Measurements from ENCODE around the gene CRB3.
"Not testable (repeated sequence)": the region's sequence is repeated elsewhere in the genome, so short reads cannot be mapped to it uniquely, and the experiment has no call there.

CRB3 gene, protein sequence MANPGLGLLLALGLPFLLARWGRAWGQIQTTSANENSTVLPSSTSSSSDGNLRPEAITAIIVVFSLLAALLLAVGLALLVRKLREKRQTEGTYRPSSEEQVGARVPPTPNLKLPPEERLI

GRCh38 chr19:6464070-6464873 is at the start of gene CRB3:
TSS of gene CRB3 (plus strand) at chr19:6464271. CDS start at chr19:6464702, 431 bp downstream.
- no peak for DNase-seq (ENCODE audit: low spot score)

DNA sequence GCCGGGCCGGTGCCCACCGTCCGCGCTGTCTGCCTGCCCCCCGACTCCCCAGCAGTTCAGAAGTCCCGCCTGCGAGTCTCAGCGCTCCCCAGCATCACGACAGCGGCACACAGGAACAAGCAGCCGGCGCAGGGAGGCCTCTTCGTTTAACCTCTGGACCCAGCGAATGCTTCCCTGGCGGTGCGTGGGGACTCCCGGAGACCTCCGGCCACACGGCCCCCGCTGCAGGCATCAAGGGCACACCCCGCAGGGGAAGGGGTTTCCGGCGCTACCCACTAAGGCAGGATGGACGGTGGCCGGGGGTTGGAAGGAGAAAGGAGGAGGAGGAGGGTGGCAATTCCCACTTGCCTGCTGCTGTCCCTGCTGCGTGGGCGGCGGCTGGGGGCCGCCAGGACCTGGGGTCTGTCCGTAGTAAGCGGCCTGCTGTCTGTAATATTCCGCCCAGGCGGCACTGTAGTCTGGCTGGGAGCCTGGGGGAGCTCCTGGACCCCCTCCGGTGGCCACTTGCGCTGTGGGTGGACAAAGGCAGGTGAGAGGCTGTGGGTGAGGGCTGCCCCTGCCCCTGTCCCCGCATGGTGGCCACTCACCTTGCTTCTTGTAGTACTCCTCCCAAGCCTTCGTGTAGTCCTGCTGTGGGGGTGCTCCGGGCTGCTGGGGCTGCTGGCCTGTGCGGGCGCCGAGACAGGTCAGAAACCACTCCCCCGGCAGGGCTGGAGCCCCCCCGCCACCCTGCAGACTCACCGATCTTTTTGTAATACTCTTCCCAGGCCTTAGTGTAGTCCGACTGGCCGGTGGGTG is 49.1 kb upstream of the CRB3 start:
- no peak for DNase-seq (ENCODE audit: low spot score)

DNA sequence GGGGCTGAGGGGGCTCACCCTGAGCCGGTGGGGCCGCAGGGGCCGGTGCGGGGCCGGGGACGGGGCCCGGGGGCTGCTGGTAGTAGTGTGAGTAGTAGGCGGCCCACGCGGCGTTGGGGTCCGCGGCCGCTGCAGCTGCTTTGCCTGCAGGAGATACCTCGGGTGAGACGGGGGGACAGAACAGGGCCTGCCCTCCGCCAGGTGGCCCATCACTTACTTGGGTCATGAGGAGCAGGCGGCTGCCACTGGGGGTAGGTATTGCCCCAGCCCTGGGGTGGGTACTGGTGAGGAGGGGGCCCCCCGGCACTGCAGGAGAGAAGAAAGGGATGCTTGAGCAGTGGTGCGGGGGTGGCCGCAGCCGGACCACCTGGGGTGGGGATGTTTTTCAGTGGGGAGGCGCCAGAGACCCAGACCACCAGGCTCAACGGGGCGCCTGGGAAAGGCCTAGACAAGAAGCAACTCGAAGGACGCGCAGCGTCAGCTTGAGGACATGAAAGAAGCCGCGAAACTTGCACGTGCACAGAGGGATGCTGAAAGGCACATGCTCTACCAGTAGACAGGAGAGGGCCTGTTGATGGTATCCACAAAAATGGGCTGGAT is 48.4 kb upstream of the CRB3 start:
- no peak for DNase-seq (ENCODE audit: low spot score)

DNA sequence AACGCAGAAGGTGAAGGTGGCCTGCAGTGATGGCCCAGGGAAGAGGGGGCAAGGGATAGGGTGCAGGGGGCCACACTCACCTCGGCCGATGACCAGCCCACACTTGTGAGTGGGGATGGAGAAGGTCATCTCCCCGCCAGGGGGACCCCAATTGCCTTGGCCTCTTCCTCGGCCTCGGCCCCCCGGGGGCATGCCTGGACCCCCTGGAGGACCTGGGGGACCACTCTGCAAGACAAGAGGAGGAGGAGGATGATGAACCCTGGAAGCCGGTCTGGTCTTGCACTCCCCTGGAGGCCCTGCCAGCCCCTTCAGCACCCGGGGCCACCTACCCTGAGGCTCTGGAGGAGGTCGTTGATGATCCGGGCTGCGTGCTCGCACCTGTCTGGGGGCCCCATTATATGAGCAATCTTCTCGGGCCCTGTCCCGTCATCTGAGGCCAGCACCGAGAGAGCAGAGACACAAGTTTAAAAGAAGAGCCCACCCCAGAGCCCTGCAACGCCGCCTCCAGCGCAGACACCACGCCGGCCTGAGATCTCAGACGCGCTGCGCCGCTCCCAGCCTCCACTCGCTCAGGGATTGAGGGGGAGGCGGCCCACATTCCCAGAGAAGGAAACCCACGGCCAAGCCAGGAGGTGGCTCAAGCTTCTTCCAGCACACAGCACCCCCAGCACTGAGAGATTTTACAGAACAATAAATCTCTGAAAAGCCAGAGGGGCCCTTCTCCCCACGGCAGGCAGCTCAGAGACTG is 47.2 kb upstream of the CRB3 start:
- no peak for DNase-seq (ENCODE audit: low spot score)

DNA sequence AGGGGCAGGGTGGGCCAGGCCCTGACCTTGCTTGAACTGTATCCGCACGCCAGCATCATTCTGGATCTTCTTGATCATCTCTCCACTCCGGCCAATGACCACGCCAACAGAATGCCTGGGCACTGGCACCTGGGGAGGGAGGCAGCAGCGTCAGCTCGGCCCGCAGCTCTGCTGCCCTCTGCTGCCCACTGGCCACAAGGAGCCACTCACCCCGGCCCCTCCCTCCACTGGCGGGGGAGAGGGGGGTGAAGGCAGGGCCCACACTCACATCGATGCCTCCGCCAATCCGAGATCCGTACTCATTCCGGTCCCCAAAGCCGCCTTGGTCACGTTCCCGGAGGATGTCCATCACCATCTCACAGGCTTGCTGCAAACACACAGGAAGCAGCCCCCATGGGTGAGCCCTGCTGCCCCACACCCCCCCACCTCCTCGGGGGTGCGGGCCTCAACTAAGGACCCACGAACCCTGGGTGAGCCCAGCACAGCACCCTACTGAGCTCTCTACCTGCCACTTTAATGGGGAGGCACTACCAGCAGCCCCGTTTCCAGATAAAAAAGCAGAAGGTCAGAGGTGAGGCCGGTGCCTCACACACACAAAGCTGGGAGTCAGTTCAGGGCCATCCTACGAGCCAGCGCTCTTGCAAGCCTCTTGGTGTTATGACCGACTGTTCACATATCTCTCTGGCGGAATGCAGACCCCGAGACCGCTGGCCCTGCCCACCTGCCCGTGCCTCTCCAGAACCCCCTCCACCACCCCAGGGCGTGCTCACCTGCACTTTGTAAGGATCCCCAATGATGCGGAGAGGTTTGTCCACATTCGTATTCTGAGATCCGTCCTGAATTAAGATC is 46.1 kb upstream of the CRB3 start:
- peak; percentile 43 for DNase-seq (ENCODE audit: low spot score)

- DNase-seq (ENCODE audit: low spot score): no peak
Observed at GRCh38 chr19:6418562-6418932, 45.5 kb upstream of the CRB3 start.

DNA sequence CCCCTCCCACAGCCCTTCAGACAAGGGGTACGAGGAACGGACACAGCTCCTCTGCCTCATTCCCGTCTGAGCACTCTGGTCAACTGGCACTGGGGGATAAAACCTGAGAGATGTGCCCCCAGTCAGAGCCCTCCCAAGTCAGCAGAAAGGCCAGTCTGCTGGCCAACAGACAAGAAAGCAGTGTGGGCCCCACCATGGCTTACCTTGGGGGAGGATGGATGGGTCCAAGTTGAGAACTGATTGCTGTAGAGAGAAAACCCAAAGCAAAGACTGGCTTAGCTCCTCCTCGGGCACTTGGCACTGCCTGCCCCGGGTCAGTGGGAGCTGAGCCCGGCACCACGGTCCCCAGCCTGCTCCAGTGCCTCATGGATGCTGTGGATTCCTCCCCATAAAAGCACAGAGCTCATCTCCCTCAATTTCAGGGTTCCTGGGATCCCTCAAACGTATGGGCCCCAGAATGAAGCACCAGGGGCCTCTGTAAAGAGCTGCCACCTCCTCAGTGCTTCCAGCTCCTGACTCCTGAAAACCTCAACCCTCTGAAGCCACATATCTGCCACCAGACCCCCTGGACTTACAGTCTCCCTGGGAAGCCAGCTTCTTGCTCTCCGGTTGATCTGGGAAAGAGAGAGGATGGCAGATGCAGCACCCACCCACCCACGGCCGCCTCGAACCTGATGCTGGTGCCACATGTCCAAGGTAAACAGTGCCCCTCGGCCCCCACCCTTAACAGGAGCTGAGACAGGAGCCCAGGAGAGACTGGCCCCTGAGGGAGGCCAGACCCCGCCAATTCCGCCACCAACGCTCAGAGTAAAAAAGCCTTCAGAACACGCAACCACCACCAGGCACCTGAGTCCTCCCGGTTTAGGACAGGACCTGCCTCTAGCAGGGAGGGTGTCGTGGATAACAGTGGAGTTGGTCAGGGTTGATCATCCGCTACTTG is 42.7 kb upstream of the CRB3 start:
- no peak for DNase-seq (ENCODE audit: low spot score)

DNA sequence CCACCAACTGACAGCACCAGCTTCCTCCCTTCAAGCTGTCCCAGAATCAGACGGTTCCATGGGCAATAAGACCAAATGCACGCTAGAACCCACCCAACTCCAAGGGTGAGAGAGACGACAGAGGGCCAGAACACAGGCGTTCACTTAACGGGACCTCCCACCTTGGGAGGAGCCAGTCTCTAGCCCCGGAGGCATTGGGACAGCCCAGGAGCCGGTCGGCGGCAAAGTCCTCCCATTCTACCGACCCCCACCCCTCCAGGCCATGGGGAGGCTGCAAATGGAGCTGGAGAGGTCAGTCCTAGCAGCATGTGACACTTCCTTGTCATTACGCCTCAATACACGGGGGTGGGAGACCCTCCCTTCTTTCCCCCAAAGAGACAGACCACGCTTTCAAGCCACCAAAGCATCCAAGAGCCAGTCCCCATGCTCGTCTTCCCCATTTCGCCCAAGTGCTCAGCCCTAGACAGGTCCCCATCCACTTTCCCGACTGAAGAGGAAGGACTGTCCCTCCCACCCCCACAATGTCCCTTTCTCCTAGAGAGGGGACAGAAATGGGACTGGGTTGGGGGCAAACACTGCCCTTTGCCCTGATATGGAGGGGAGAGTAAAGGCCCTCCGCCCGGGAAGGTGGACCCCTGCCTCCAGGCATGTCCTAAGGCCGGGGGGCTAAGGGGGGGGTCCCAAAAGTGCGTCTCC is 40.4 kb upstream of the CRB3 start:
- DNase-seq (ENCODE audit: low spot score): no peak

DNA sequence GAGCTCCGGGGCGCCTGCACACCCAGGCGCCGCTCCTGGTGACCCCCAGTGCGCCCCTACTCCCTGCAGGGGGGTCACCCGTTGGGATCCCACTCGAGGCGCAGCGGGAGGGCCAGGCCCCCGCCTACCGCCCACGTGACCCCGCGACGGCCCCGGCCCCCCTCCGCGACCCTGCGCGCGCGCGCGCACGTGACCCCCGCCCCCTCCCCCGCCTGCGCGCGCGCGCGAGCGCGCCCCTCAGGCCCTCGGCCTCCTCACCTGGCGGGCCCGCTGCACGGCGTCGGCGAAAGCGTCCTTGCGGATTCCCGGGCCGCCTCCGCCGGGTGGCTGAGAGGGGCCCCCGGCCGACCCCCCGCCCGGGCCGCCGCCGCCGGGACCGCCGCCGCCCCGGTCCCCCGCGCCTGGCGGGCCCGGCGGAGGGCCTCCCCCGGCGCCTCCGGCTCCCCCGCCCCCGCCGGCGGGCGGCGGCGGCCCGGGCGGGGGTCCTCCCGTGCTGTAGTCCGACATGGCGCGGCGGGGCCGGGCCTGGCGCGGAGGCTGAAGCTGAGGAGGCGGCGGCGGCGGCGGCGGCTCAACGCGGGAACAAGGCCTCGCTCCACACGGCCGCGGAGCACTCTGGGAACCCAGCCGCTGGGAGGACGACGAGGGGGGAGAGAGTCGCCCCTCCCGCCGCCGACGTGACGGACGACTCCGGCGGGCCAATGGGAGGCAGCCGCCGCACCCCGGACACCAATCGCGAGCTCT is 39.7 kb upstream of the CRB3 start, which contains the start of gene KHSRP:
KHSRP (minus strand) TSS at position 617 of the 744 bp plus-strand sequence; CDS start at position 507, 110 bp downstream.
- DNase-seq (ENCODE audit: low spot score): peak; percentile 11

DNA sequence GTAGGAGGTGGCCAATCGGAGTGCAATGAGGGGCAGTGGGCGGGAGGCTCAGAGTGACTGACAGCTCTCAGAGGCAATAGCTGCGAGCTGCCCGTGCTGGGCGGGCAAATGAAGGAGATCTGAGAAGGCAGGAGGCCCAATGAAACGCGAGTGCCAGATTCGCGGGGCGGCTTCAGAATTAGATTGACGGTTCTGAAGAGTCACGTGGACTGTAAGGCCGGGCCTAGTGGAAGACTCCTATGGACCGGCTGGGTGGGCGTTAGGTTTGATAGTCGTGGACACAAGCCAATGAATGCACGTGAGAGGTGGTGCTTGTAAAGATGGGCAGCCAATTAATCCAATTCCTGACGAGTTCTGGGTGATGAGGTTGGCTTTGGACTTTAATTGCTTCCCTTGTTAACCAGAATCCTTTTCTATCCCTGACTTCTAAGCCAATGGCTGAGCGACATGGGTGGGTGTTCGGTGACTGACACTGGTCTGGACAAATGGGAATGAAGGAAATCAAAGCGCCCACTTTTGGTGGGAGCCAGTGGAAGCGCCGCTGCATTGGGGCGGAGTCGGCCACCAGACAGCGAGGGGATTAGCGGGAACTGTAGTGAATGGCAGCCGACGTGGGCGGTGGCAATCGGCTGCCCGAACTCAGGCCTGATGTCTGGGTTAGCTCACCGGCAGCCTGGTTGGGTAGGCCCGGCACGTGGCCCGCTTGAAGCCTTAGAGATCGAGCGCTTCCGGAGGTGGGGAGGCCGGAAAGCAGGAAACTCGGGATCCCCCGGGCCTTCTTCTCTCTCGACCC is 38.9 kb upstream of the CRB3 start:
- DNase-seq (ENCODE audit: low spot score): peak; percentile 100

- DNase-seq (ENCODE audit: low spot score): peak; percentile 6
Observed at GRCh38 chr19:6425732-6426620, 38.1 kb upstream of the CRB3 start.

DNA sequence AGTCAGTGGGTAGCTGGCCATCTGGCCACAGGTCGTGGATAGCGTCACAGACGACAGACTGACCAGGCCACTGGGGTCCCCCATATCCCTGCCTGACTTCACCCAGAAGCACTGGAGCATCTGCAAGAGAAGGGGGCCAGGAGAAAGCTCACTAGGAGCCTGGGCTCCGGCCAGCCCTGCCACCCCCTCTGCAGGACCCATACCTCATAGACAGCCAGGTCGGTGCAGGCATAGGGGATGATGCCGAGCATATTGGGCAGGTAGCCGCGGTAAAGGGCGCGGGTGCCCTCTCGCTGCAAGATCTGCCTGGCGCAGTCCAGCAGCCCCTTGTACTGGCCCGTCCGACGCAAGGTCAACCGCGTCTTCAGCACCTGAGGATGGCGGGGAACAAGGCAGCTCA is 36.9 kb upstream of the CRB3 start:
- no peak for DNase-seq (ENCODE audit: low spot score)

DNA sequence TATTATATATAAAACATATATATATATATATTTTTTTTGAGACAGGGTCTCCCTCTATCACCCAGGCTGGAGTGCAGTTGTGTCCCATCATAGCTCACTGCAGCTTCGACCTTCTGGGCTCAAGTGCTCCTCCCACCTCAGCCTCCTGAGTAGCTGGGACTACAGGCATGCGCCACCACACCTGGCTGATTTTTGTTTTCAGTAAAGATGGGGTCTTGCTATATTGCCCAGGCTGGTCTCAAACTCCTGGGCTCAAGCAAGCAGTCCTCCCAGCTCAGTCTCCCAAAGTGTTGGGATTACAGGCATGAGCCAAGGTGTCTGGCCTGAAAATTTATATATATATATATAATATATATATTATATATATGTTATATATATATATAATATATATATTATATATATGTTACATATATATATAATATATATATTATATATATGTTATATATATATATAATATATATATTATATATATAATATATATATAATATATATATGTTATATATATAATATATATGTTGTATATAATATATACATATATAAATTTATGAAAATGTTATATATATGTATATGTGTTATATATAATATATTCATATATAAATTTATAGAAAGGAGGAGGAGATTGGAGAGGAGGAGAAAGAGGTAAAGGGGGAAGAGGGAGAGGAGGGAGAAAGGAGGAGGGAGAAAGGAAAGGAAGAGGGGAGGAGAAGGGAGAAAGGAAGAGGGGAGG is 35.2 kb upstream of the CRB3 start:
- DNase-seq (ENCODE audit: low spot score): not testable (repeated sequence)

- no peak for DNase-seq (ENCODE audit: low spot score)
Observed at GRCh38 chr19:6429419-6430221, 34.5 kb upstream of the CRB3 start.

DNA sequence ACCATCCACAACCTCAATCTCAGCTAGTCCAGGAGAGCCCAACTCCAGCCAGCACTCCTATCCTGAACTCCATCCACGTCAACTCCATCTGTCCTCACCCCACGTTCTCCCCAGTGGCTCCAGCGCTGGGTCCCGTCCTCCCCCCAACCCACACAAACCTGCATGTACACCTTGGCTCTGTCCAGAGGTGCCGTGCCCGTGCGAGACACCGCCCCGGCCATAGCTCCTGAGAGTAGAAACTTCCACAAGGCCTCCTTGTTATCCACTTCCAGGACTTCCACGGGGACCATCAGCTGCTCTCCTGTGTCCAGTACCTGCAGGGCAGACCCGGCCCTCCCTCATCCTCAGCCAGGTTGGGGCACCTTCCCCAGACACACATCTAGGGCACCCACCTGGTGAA is 32.2 kb upstream of the CRB3 start:
- no peak for DNase-seq (ENCODE audit: low spot score)

All from globus pallidus (tissue), 1 donor.